LHCN-M2 (cell line): ENCODE results near the gene BTNL3. TPM values are rescaled to one million over a fixed set of nuclear protein-coding genes. Genes with fewer than 3 reads are reported as not detected.
"Not testable (repeated sequence)": the region's sequence is repeated elsewhere in the genome, so short reads cannot be mapped to it uniquely, and the experiment has no call there.

Source experiments
- DNase-seq: peaks from one replicate; pipeline ENCODE4 v3.0.0-alpha.2; 2012; ENCODE audit warnings: low read depth
- total RNA-seq: library from RNA; depleted of rRNA; stranded (reverse); fragments of >200 nt; gene quantifications from 2 replicates; pipeline ENCODE4 v1.2.3, GENCODE V29; 2014; rRNA removed

BTNL3 gene
- total RNA-seq, 1 experiment from 2014 or later: not detected

DNA sequence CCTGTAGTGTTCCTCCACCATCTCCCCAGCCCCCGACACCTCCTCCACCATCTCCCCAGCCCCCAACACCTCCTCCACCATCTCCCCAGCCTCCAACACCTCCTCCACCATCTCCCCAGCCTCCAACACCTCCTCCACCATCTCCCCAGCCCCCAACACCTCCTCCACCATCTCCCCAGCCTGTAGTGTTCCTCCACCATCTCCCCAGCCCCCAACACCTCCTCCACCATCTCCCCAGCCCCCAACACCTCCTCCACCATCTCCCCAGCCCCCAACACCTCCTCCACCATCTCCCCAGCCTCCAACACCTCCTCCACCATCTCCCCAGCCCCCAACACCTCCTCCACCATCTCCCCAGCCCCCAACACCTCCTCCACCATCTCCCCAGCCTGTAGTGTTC is 57.2 kb downstream of the BTNL3 start:
- DNase-seq: not testable (repeated sequence)

DNA sequence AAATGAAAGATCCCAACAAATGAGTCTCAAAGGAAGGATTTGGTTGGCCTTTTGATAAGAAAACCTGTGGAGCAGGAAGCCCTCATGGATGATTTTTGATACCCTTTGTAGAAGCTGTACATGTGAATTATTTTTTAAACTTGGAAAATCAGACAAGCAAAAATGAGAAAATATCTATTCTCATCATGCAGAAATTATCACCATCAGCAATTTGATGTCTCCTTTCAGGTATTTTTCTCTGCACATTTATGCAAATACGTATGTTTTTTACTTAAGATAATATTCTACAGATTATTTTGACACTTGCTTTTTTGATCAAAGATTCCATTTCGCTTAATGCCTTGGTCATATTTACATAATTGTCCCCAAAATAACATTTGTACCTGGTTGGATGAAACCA is 58.6 kb downstream of the BTNL3 start:
- no peak for DNase-seq

DNA sequence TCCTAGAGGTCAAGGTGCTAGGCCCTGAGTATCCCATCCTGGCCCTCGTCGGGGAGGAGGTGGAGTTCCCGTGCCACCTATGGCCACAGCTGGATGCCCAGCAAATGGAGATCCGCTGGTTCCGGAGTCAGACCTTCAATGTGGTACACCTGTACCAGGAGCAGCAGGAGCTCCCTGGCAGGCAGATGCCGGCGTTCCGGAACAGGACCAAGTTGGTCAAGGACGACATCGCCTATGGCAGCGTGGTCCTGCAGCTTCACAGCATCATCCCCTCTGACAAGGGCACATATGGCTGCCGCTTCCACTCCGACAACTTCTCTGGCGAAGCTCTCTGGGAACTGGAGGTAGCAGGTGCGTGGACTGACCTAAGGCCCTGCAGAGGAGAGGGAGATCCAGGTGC is 59.3 kb downstream of the BTNL3 start:
- DNase-seq: no peak

GRCh38 chr5:181050016-181050415 is 61.4 kb downstream of the BTNL3 start:
- DNase-seq: no peak

DNA sequence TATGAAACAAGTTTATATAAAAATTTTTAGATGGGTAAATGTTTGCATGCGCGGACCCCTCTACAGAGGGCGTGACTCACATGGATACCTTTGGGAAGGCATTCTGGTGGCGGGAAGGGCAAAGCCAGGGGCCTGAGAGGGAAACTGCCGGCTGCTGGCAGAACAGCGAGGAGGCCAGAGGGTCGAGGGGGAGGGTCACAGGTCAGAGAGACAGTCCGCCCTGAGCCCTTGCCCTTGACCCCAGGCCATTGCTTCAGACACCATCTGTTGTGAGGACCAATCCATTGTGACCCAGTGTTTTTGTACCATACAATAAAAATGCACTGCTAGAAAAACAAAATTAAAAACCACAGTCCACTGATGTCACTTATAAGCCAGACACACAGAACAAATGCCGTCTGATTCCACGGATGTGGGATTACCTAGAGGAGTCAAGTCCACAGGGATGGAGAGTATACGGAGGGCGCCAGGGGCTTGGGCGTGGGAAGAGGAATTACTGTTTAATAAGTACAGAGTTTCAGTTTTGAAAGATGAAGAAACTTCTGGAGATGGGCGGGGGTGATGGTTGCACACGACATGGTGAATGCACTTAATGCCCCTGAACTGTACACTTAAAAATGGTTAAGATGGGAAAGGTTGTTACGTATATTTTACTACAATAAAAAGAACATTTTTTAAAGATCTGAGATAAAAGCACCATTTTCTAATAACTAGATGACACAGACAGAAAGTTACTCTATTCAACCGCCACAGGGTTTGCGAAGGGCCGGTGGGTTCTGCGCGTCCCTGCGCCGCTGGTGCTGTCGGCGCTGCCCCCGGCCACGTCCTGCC is 63.4 kb downstream of the BTNL3 start:
- no peak for DNase-seq

DNA sequence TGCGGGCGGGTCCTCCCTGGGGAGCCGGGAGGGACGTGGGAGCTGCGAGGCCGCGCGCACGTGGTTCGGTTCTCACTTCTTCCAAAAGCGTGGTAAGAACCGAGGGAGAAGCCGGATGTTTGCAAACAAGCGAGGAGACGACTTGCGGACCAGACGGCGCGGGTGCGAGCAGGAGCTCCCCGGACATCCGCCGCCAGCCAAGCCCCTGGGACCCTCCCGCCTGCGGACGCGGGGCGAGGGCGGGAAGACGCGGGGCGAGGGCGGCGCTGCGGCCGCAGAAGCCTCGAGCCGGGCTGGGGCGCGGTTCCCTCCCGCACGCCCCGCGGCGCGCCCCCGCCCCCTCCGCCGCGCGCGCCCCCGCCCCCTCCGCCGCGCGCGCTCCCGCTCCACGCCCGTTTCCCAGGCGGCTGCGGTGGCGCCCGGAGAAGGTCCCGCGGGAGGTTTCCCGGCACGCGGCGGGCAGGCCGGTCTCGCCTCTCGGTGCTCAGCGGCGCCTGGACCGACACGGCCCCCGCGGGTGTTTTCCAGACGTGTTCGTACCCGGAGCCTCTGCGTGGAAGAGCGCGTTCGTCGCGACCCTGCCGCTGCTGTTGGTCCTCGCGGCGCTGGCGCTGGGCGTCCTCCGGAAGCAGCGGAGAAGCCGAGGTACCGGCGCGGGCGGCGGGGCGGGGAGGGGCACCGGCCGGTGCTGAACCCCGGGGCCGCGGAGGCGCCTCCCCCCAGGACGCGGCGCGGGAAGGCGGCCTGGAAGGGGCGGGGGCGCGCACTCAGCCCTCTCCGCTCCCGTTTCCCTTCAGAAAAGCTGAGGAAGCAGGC is 64.2 kb downstream of the BTNL3 start:
- DNase-seq: no peak

GRCh38 chr5:181053488-181054121 is 65.0 kb downstream of the BTNL3 start:
- no peak for DNase-seq

DNA sequence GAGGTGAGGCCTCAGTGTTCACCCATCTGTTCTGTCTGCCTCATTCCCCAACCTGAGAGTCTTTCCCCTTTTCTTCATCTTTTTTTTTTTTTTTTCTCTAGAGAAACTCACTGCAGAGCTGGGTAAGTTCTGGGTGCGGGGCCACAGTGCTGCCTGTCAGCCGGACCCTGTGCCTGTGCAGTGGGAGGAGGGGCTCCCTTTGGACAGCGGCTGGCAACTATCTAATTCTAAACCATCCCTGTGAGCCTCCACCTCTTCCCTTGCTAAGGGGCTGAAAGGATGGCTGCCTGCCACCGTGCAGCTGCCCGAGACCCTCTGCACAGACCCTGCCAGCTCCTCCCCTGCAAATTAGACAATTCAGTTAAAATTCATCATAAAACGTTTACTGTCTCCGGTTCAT is 65.5 kb downstream of the BTNL3 start:
- no peak for DNase-seq

GRCh38 chr5:181054871-181055459 is 66.3 kb downstream of the BTNL3 start:
- no peak for DNase-seq

Other genes starting within 250 kb of the BTNL3 start
- gene OR2Y1, start 248.8 kb upstream of the BTNL3 start, total RNA-seq: not detected in 2 replicates
- gene MGAT1, start 186.0 kb upstream of the BTNL3 start, total RNA-seq: 179 and 197 TPM in 2 replicates
- gene ZFP62, start 127.6 kb upstream of the BTNL3 start, total RNA-seq: 17.3 and 18.0 TPM in 2 replicates
- not detected in 2 replicates for gene BTNL8, start 89.7 kb upstream of the BTNL3 start, total RNA-seq
- not detected in 2 replicates for gene BTNL9, start 51.4 kb downstream of the BTNL3 start, total RNA-seq
- not detected in 2 replicates for gene OR2V1, start 142.3 kb downstream of the BTNL3 start, total RNA-seq
- gene OR2V2, start 158.7 kb downstream of the BTNL3 start, total RNA-seq: not detected in 2 replicates
- 1.5 and 1.6 TPM in 2 replicates for gene TRIM7, start 216.3 kb downstream of the BTNL3 start, total RNA-seq
- 14.4 and 18.8 TPM in 2 replicates for gene TRIM41, start 234.4 kb downstream of the BTNL3 start, total RNA-seq